ENCODE data around the gene IRF2BPL.

DNA sequence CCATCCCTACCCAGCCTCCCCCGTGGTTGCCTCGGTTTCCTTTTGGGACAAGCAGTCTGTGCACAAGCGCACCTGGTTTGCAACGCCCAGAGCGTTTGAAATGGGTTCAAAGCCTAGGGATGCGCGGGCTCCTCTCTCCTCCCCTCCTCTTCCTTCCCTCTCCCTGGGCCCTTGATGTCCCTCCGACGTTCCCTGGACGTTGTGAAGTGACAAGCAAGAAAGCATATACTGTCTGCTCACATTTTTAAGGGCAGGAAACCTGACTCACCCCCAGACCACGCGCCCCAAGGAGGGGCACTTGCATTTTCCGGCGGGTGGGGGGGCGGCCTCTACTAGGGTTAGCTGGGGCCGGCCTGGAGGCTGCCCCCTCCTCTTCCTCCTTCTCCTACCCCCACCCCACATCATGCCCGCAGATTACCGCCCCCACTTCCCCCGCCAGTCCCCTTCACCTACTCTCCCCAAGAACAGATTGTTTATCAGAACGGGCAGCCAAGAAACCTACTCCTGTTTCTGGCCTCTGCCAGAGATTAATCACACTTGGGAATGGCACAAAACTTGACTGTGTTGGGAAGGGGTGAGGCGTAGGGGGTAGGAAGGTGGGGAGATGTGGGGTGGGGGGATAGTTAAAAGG is 9.5 kb upstream of the IRF2BPL start:
- TF ChIP-seq, protein P1, sequence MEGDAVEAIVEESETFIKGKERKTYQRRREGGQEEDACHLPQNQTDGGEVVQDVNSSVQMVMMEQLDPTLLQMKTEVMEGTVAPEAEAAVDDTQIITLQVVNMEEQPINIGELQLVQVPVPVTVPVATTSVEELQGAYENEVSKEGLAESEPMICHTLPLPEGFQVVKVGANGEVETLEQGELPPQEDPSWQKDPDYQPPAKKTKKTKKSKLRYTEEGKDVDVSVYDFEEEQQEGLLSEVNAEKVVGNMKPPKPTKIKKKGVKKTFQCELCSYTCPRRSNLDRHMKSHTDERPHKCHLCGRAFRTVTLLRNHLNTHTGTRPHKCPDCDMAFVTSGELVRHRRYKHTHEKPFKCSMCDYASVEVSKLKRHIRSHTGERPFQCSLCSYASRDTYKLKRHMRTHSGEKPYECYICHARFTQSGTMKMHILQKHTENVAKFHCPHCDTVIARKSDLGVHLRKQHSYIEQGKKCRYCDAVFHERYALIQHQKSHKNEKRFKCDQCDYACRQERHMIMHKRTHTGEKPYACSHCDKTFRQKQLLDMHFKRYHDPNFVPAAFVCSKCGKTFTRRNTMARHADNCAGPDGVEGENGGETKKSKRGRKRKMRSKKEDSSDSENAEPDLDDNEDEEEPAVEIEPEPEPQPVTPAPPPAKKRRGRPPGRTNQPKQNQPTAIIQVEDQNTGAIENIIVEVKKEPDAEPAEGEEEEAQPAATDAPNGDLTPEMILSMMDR (conservative IDR thresholded peaks at IDR 0.05; ENCODE audit: low read depth, low read length) = no peak
- no peak for TF ChIP-seq RAD21 (IDR thresholded peaks at IDR 0.05; ENCODE audit: low read length)
- peak; percentile 48; the same call in 1 of the 2 replicates for TF ChIP-seq MAZ (IDR thresholded peaks at IDR 0.05; ENCODE audit: borderline replicate concordance, low read depth, low read length)
- no peak for TF ChIP-seq MXI1 (IDR thresholded peaks at IDR 0.05; ENCODE audit: borderline replicate concordance, low read depth, low read length)
- TF ChIP-seq RCOR1 (IDR thresholded peaks at IDR 0.05; ENCODE audit: insufficient replicate concordance, low read length) = no peak
- TF ChIP-seq POLR2A (IDR thresholded peaks at IDR 0.05; ENCODE audit: low read depth, low read length) = no peak
- TF ChIP-seq RFX5 (IDR thresholded peaks at IDR 0.05; ENCODE audit: low read depth, low read length) = no peak

All from IMR-90 (cell line).